HepG2 (cell line): ENCODE results near the gene NIN. TPM values are rescaled to one million over a fixed set of nuclear protein-coding genes. Genes with fewer than 3 reads are reported as not detected.

Source experiments
- ARID5B ChIP-seq: IDR thresholded peaks from 2 replicates; pipeline ENCODE4 v1.4.0; 2020; ENCODE audit warnings: mild to moderate bottlenecking, missing genetic modification reagents
- BCL6 ChIP-seq: IDR thresholded peaks from 2 replicates; pipeline ENCODE4 v1.6.1; 2016; ENCODE audit warnings: missing genetic modification reagents, missing compliant biosample characterization
- CBX1 ChIP-seq: IDR thresholded peaks from one replicate; pipeline ENCODE4 v1.6.1; 2016; ENCODE audit warnings: antibody characterized with exemption, low read depth
- CREM ChIP-seq, 2 experiments: sonication (generic) in 1 of 2; formaldehyde crosslinking in 1 of 2; IDR thresholded peaks; 2 replicates each; pipeline versions ENCODE4 v1.4.0 to v1.6.1; 2016 to 2020; ENCODE audit warnings: antibody characterized with exemption in 1 of 2, mild to moderate bottlenecking in 1 of 2, missing genetic modification reagents in 1 of 2
- FOXA3 ChIP-seq: IDR thresholded peaks from 2 replicates; pipeline ENCODE4 v1.6.1; 2016; ENCODE audit warnings: missing genetic modification reagents, missing compliant biosample characterization
- FOXO4 ChIP-seq: sonication (generic); formaldehyde crosslinking; conservative IDR thresholded peaks from 2 replicates; pipeline ENCODE4 v1.8.1; 2023; ENCODE audit warnings: missing genetic modification reagents
- GFI1 ChIP-seq: sonication (generic); formaldehyde crosslinking; IDR thresholded peaks from 2 replicates; pipeline ENCODE4 v1.5.0; 2020; ENCODE audit warnings: missing genetic modification reagents, mild to moderate bottlenecking, borderline replicate concordance
- SCMH1 ChIP-seq: sonication (generic); formaldehyde crosslinking; IDR thresholded peaks from 2 replicates; pipeline ENCODE4 v1.9.0; 2021; ENCODE audit warnings: missing genetic modification reagents, mild to moderate bottlenecking, borderline replicate concordance
- SMC3 ChIP-seq: IDR thresholded peaks from 2 replicates; pipeline ENCODE4 v1.6.1; 2011; ENCODE audit warnings: low read length, improper control_type of control experiment
- SP140L ChIP-seq: sonication (generic); formaldehyde crosslinking; IDR thresholded peaks from 2 replicates; pipeline ENCODE4 v1.4.0; 2020; ENCODE audit warnings: missing genetic modification reagents, borderline replicate concordance
- TBX2 ChIP-seq: sonication (generic); formaldehyde crosslinking; IDR thresholded peaks from 2 replicates; pipeline ENCODE4 v1.5.0; 2020; ENCODE audit warnings: missing genetic modification reagents, mild to moderate bottlenecking, borderline replicate concordance
- TGIF2 ChIP-seq: IDR thresholded peaks from 2 replicates; pipeline ENCODE4 v1.6.1; 2016; ENCODE audit warnings: control low read depth, missing compliant biosample characterization
- ZBTB42 ChIP-seq: sonication (generic); formaldehyde crosslinking; IDR thresholded peaks from 2 replicates; pipeline ENCODE4 v1.5.0; 2020; ENCODE audit warnings: mild to moderate bottlenecking, missing genetic modification reagents
- ZFP62 ChIP-seq: sonication (generic); formaldehyde crosslinking; IDR thresholded peaks from 2 replicates; pipeline ENCODE4 v1.4.0; 2020; ENCODE audit warnings: missing genetic modification reagents
- ZNF3 ChIP-seq: IDR thresholded peaks from 2 replicates; pipeline ENCODE4 v1.7.0; 2017; ENCODE audit warnings: inconsistent platforms
- ZNF484 ChIP-seq: sonication (generic); formaldehyde crosslinking; IDR thresholded peaks from 2 replicates; pipeline ENCODE4 v1.5.1; 2020; ENCODE audit warnings: mild to moderate bottlenecking, low read depth, missing genetic modification reagents, borderline replicate concordance
- polyA plus RNA-seq, 8 experiments: library from polyadenylated mRNA; depleted of rRNA in 3 of 8; stranded (reverse) in 7 of 8; unstranded in 1 of 8; fragments of >200 nt; fragmentation: Illumina TruSeq in 4 of 8; extraction: Trizol in 4 of 8; gene quantifications; 2 replicates each; pipeline versions ENCODE4 v1.2.1 to v1.2.3, GENCODE V29; 2011 to 2016; ENCODE audit warnings: low read depth in 4 of 8, missing spikeins in 1 of 8, mixed read lengths in 1 of 8; ENCODE audit not compliant: insufficient read depth in 1 of 8
- total RNA-seq, 5 experiments: library from RNA; depleted of rRNA; stranded (reverse); fragments of >200 nt; fragmentation: Illumina TruSeq; extraction: Trizol; gene quantifications; 2 replicates each; pipeline ENCODE4 v1.2.3, GENCODE V29; 2016; ENCODE audit warnings: low read depth in 1 of 5

NIN gene
- total and polyA plus RNA-seq, 2 of the 13 experiments (the other 11 are each of a cell fraction or from before 2014, with no cell fraction given) = 2.8 to 9.7 TPM

GRCh38 chr14:50832935-50833630 is 2.1 kb upstream of the NIN start (continued):
- 0 out of 2 replicates have a peak, but pooled peaks have one; percentile 15 for TF ChIP-seq FOXO4 (CRISPR knock-in tag)
- no peak for TF ChIP-seq ZNF484 (CRISPR knock-in tag)
- no peak for TF ChIP-seq TGIF2 (CRISPR knock-in tag)
- peak; percentile 75 for TF ChIP-seq BCL6
- peak; percentile 43; the same call in 1 of the 2 replicates for TF ChIP-seq ARID5B (CRISPR knock-in tag)
- TF ChIP-seq SMC3 = no peak
- peak; percentile 85 for TF ChIP-seq GFI1 (CRISPR knock-in tag)
- no peak for TF ChIP-seq SCMH1 (CRISPR knock-in tag)
- no peak for TF ChIP-seq CBX1
- no peak for TF ChIP-seq ZFP62
- TF ChIP-seq FOXA3 (CRISPR knock-in tag) = peak; percentile 33; the same call in 1 of the 2 replicates
- no peak for TF ChIP-seq SP140L
- no peak for TF ChIP-seq ZNF3 (CRISPR knock-in tag)
- TF ChIP-seq CREM (IDR thresholded peaks at IDR 0.05) = peak; percentile 28; the same call in 1 of the 2 replicates
- no peak for TF ChIP-seq CREM (CRISPR knock-in tag; IDR thresholded peaks at IDR 0.05)
- no peak for TF ChIP-seq ZBTB42 (CRISPR knock-in tag)
- TF ChIP-seq TBX2 (CRISPR knock-in tag) = no peak
